B cell (primary cell): ENCODE measurements around the gene STXBP4. TPM values are rescaled to one million over a fixed set of nuclear protein-coding genes. Genes with fewer than 3 reads are reported as not detected.

ENCODE experiments used
- ATAC-seq: fragments of 200-7000 bp; cut with Tn5 transposase; one replicate; pipeline ENCODE4 v1.10.0; 2021; ENCODE audit warnings: low read depth, mild to moderate bottlenecking, moderate number of reproducible peaks, moderate library complexity
- CTCF ChIA-PET: fragments of 350-600 bp; sonication (Branson Sonifier 250); formaldehyde crosslinking; loops from one replicate; lab custom pipeline; 2021; ENCODE audit warnings: antibody characterized with exemption, inconsistent platforms; lab: Charles Lee
- POLR2A ChIA-PET: fragments of 350-600 bp; sonication (Branson Sonifier 250); formaldehyde crosslinking; loops from one replicate; lab custom pipeline; 2021; ENCODE audit warnings: antibody characterized with exemption; lab: Charles Lee
- DNase-seq: peaks from one replicate; pipeline ENCODE4 v3.0.0; 2013
- H2AFZ ChIP-seq: 2 replicates; pipeline ENCODE4 v1.6.1; 2012; ENCODE audit warnings: mild to moderate bottlenecking, low read depth, low read length; ENCODE audit not compliant: insufficient read depth, poor library complexity, severe bottlenecking
- H3K27ac ChIP-seq, 2 donors: 1 replicate in 1 of 2; 2 replicates in 1 of 2; pipeline ENCODE4 v1.5.1; 2012 to 2013; ENCODE audit warnings: low read length in 2 of 2, mild to moderate bottlenecking in 2 of 2, moderate library complexity in 1 of 2
- H3K27me3 ChIP-seq, 4 experiments: fragments of 200-600 bp in 1 of 4; sonication (generic) in 1 of 4; replicated peaks in 1 of 4; 1 replicate in 2 of 4; 2 replicates in 2 of 4; pipeline versions ENCODE4 v1.6.1 to v1.7.0; 2013 to 2016; ENCODE audit warnings: low read length in 3 of 4, mild to moderate bottlenecking in 2 of 4, mixed read lengths in 1 of 4, moderate library complexity in 1 of 4; ENCODE audit not compliant: insufficient read depth in 4 of 4, control insufficient read depth in 3 of 4; ENCODE audit errors: control extremely low read depth in 1 of 4
- H3K36me3 ChIP-seq, 2 experiments: replicated peaks in 1 of 2; 1 replicate in 1 of 2; 2 replicates in 1 of 2; pipeline versions ENCODE4 v1.6.1 to v1.7.1; 2013; ENCODE audit warnings: low read length in 1 of 2; ENCODE audit not compliant: insufficient read depth in 2 of 2, control insufficient read depth in 1 of 2; ENCODE audit errors: control extremely low read depth in 1 of 2, extremely low read depth in 1 of 2
- H3K4me1 ChIP-seq, 2 donors: fragments of 200-600 bp in 1 of 2; sonication (generic) in 1 of 2; 1 replicate in 1 of 2; 2 replicates in 1 of 2; pipeline versions ENCODE4 v1.5.1 to v1.6.1; 2013 to 2017; ENCODE audit warnings: low read length in 2 of 2; ENCODE audit not compliant: control insufficient read depth in 2 of 2, insufficient read depth in 2 of 2
- H3K4me2 ChIP-seq: replicated peaks from 2 replicates; pipeline ENCODE3; 2012; ENCODE audit warnings: mild to moderate bottlenecking, low read depth, low read length; ENCODE audit not compliant: poor library complexity, severe bottlenecking
- H3K4me3 ChIP-seq, 5 experiments: fragments of 200-600 bp in 1 of 5; sonication (generic) in 1 of 5; 1 replicate in 3 of 5; 2 replicates in 2 of 5; pipeline versions ENCODE4 v1.5.1 to v1.7.0; 2011 to 2016; ENCODE audit warnings: low read length in 4 of 5, mild to moderate bottlenecking in 4 of 5, low read depth in 2 of 5, control low read depth in 1 of 5, moderate library complexity in 1 of 5; ENCODE audit not compliant: insufficient read depth in 1 of 5; ENCODE audit errors: control extremely low read depth in 1 of 5, extremely low read depth in 1 of 5
- H3K79me2 ChIP-seq: fragments of 200-600 bp; sonication (generic); one replicate; pipeline ENCODE4 v1.6.0; 2016; ENCODE audit warnings: low read length; ENCODE audit not compliant: control insufficient read depth, insufficient read depth
- H3K9ac ChIP-seq: fragments of 200-600 bp; sonication (generic); 2 replicates; pipeline ENCODE4 v1.6.1; 2017; ENCODE audit warnings: mild to moderate bottlenecking, low read length, moderate library complexity
- H3K9me3 ChIP-seq, 3 donors: one replicate each; pipeline versions ENCODE4 v1.6.1 to v1.7.1; 2013; ENCODE audit warnings: low read length in 2 of 3; ENCODE audit not compliant: control insufficient read depth in 2 of 3, insufficient read depth in 1 of 3; ENCODE audit errors: control extremely low read depth in 1 of 3
- H4K20me1 ChIP-seq: 2 replicates; pipeline ENCODE4 v1.6.0; 2012; ENCODE audit warnings: mild to moderate bottlenecking, low read length; ENCODE audit not compliant: insufficient read depth, control insufficient read depth, poor library complexity, severe bottlenecking
- H3K27ac Mint-ChIP-seq: one replicate; pipeline ENCODE4 v1.8.0; 2021; ENCODE audit warnings: mixed read lengths
- H3K27me3 Mint-ChIP-seq: one replicate; pipeline ENCODE4 v1.8.0; 2021; ENCODE audit warnings: mixed read lengths
- H3K4me1 Mint-ChIP-seq: one replicate; pipeline ENCODE4 v1.8.0; 2021; ENCODE audit warnings: mixed read lengths
- H3K4me3 Mint-ChIP-seq: one replicate; pipeline ENCODE4 v1.8.0; 2021; ENCODE audit warnings: mixed read lengths
- H3K9me3 Mint-ChIP-seq: one replicate; pipeline ENCODE4 v1.8.0; 2022; ENCODE audit warnings: mixed read lengths; ENCODE audit not compliant: insufficient read depth
- CTCF ChIP-seq: fragments of 200-600 bp; IDR thresholded peaks from one replicate; pipeline ENCODE4 v1.8.0; 2022; ENCODE audit warnings: antibody characterized with exemption, mild to moderate bottlenecking
- EZH2 ChIP-seq: IDR thresholded peaks from 2 replicates; pipeline ENCODE4 v1.6.1; 2012; ENCODE audit warnings: borderline replicate concordance, low read depth, mild to moderate bottlenecking, moderate library complexity, low read length; ENCODE audit not compliant: insufficient read depth, poor library complexity, severe bottlenecking
- WGBS: methylation state at CpG from one replicate; pipeline ENCODE4 v1.1.5; 2013; ENCODE audit warnings: missing lambda C conversion rate; ENCODE audit not compliant: insufficient coverage; 5-methylcytosine and 5-hydroxymethylcytosine counted together
- intact Hi-C: fragments of 100-400 bp; cut with micrococcal nuclease; formaldehyde crosslinking; loops from one replicate; pipeline ENCODE4 v1.10.0; 2022
- polyA plus RNA-seq: library from polyadenylated mRNA; depleted of rRNA; stranded (reverse); fragments of >200 nt; gene quantifications from 2 replicates; pipeline ENCODE4 v1.2.3, GENCODE V29; 2012
- total RNA-seq, 2 donors: library from RNA; stranded (reverse); fragments of 120-200 nt in 1 of 2; gene quantifications; 1 replicate in 1 of 2; 2 replicates in 1 of 2; pipeline versions ENCODE4 v1.2.3 to v1.2.4, GENCODE V29; 2013 to 2022

The STXBP4 gene
- total and polyA plus RNA-seq, 2 donors (not counting 1 experiment from before 2014, with no cell fraction given), result 1.2 to 11.4 TPM

GRCh38 chr17:54924405-54924804 is 44.2 kb upstream of the STXBP4 start:
- no peak overlapping the region for H3K9ac ChIP-seq
- H3K9me3 ChIP-seq, result no peaks in the 10 kb centered on the region
- no peaks in the 10 kb centered on the region for H3K36me3 ChIP-seq
- H4K20me1 ChIP-seq, result no peaks in the 10 kb centered on the region
- 96% methylated on average over 4 of the region's 5 CpGs for WGBS
- Mint-ChIP-seq H3K4me3 (no peak overlapping the region), H3K27ac (no peak overlapping the region), H3K4me1 (no peaks in the 10 kb centered on the region), H3K27me3 (peaks cover 15% of the 10 kb centered on the region), H3K9me3 (no peaks in the 10 kb centered on the region)
- H3K27me3 ChIP-seq, result peaks cover 0 to 4% (median 0%) of the 10 kb centered on the region in 4 experiments
- no peak overlapping the region for H3K4me2 ChIP-seq
- DNase-seq (no peak), ATAC-seq (no peak)
- TF ChIP-seq CTCF, result no peak
- no peak for TF ChIP-seq EZH2
- no peak overlapping the region for H3K4me3 ChIP-seq
- H3K27ac ChIP-seq, result no peak overlapping the region
- H3K4me1 ChIP-seq, result no peaks in the 10 kb centered on the region
- POLR2A ChIA-PET, result no interaction called here
- no peak overlapping the region for H2AFZ ChIP-seq
- CTCF ChIA-PET, result no interaction called here
- intact Hi-C loops, result no loop called here
- H3K79me2 ChIP-seq, result no peaks in the 10 kb centered on the region

GRCh38 chr17:54927525-54927924 is 41.0 kb upstream of the STXBP4 start:
- Histone ChIP-seq H3K36me3 (no peaks in the 10 kb centered on the region), H3K4me3 (no peak overlapping the region), H3K9me3 (no peaks in the 10 kb centered on the region), H4K20me1 (no peaks in the 10 kb centered on the region), H3K4me1 (no peaks in the 10 kb centered on the region), H2AFZ (no peak overlapping the region), H3K79me2 (no peaks in the 10 kb centered on the region), H3K27me3 (peaks cover 0 to 4% (median 0%) of the 10 kb centered on the region in 4 experiments), H3K4me2 (no peak overlapping the region), H3K9ac (no peak overlapping the region), H3K27ac (no peak overlapping the region)
- Mint-ChIP-seq H3K9me3 (no peaks in the 10 kb centered on the region), H3K4me1 (no peaks in the 10 kb centered on the region), H3K27ac (no peak overlapping the region), H3K27me3 (peaks cover 15% of the 10 kb centered on the region), H3K4me3 (no peak overlapping the region)
- no peak for ATAC-seq
- TF ChIP-seq CTCF (no peak), EZH2 (no peak)
- WGBS, result 83% methylated on average over 2 of the region's 3 CpGs
- CTCF ChIA-PET, result no interaction called here
- POLR2A ChIA-PET, result no interaction called here
- DNase-seq, result no peak
- intact Hi-C loops, result no loop called here
